ENCODE measurements around the gene GPR52.

The GPR52 gene

DNA sequence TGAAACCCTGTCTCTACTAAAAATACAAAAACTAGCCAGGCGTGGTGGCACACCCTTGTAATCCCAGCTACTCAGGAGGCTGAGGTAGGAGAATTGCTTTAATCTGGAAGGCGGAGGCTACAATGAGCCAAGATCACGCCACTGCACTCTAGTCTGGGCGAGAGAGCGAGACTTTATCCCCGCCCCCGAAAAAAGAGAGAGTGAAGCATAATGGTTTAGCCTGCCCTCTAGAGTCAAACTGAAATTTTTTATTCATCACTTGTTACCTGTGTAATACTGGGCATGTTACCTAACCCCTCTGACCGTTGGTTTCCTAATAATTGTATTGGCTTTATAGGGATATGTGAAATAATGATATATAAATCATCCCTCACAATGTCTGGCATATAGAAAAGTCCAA, 18.8 kb downstream of the GPR52 start:
- DNase-seq (ENCODE audit: low read depth in 3 of 3): no peak

GRCh38 chr1:174469052-174469451, 21.3 kb downstream of the GPR52 start:
- DNase-seq (ENCODE audit: low read depth in 3 of 3): no peak

DNA sequence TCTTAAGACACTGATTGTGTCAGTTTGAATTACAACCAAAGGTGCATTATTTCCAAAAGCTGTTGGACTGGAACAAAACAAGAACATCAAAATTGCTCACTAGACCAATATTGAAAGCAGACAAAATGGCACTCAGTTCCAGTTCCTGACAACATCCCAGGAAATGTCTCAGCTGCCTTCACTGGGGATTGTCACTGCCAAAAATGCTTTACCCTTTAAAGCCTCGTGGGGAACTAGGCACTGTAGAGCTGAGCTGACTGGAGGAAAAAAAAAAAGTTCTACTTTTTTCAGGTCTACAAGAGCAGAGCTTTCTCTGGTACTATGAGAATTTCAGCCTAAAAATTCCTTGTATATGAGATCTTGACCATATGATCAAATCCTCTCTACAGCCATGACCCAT, 21.9 kb downstream of the GPR52 start:
- DNase-seq (ENCODE audit: low read depth in 3 of 3): no peak

DNA sequence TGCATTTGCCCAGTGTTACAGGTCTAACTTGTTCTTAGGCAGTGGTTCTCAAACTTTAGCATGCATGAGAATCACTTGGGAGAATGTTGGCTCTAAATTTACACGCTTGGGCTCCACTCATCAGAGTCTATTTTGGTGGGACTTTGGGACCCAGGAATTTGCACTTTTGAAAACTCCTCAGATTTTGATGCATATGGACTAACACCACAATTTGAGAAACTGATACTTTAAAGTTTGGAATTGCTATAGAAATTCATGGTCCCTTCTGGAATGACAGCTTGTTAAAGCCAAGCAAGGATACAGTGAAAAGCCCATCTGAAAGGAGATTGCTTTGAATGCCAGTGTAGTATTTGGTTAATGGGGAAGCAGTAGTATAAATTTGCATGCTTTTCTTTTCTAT, 31.5 kb downstream of the GPR52 start:
- DNase-seq (ENCODE audit: low read depth in 3 of 3): no peak

DNA sequence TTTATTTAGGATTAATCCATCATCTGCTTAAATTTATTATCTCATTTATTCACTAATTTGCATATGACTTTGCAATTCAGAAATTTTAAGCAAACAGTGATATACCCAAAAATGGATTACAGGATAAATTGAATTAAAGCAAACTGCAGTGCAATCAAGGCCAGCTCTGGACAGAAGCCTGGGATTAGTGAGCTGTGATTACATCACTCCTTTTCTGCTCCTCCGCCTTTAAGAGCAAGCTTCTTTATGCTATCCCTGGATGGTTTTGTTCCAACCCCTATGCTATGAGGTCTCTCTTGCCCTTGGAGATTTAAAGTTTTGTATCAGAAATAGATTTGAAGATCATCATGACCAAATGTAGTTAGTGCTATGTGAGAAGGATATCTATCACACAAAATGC, 32.6 kb downstream of the GPR52 start:
- DNase-seq (ENCODE audit: low read depth in 3 of 3): no peak

- DNase-seq (ENCODE audit: low read depth in 3 of 3): no peak
Measured at GRCh38 chr1:174491606-174492005, 43.8 kb downstream of the GPR52 start.

DNA sequence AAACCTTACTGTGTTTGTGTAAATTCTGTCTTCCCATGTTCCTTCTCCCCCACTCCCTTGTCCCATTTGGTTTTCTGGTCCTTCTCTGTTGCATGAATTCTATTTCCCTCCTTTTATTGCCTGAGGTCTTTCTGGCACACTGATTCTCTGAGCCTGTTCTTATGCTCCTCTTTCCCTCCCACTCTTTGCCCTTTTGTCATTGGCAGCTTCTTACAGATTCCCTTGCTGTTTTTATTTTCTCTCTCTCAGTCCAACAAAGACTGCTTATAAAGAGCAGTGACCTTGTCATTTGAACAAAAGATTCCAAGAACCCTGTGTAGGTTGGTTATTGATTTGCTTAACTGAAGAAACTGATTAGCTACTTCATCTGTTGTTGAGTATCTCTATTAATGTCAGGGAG, 49.7 kb downstream of the GPR52 start:
- no peak for DNase-seq (ENCODE audit: low read depth in 3 of 3)

Measured in stimulated activated CD4-positive, alpha-beta T cell treated with anti-CD3 and anti-CD28 coated beads, TNF-alpha, amount 100 ng/mL, for 48 hours (primary cell).